Muscle layer of colon (tissue), 2 donors: ENCODE results near the gene ITSN1.

ENCODE experiments used
- H3K27ac ChIP-seq: one replicate; pipeline ENCODE4 v1.7.0; 2013; ENCODE audit warnings: low read depth, mild to moderate bottlenecking, low read length, moderate library complexity
- H3K27me3 ChIP-seq, 2 donors: one replicate each; pipeline ENCODE4 v1.7.0; 2013; ENCODE audit warnings: low read length in 2 of 2, mild to moderate bottlenecking in 2 of 2; ENCODE audit not compliant: insufficient read depth in 2 of 2, control insufficient read depth in 1 of 2
- H3K36me3 ChIP-seq: one replicate; pipeline ENCODE4 v1.7.0; 2013; ENCODE audit warnings: mild to moderate bottlenecking, low read length; ENCODE audit not compliant: insufficient read depth
- H3K4me1 ChIP-seq: one replicate; pipeline ENCODE4 v1.7.0; 2013; ENCODE audit warnings: mild to moderate bottlenecking, low read length; ENCODE audit not compliant: insufficient read depth
- H3K4me3 ChIP-seq, 2 donors: one replicate each; pipeline ENCODE4 v1.7.0; 2013; ENCODE audit warnings: low read length in 2 of 2, low read depth in 1 of 2, mild to moderate bottlenecking in 1 of 2, moderate library complexity in 1 of 2
- H3K9ac ChIP-seq: one replicate; pipeline ENCODE4 v1.7.0; 2013; ENCODE audit warnings: low read length
- H3K9me3 ChIP-seq: one replicate; pipeline ENCODE4 v1.7.0; 2013; ENCODE audit warnings: mild to moderate bottlenecking, low read length
- donor health status: abdominal sarcoma.
- donor health status: Adenocarcinoma of cecum.

The ITSN1 gene

GRCh38 chr21:33870768-33871167 lies 228.5 kb downstream of the ITSN1 start:
- Histone ChIP-seq H3K27ac (no peak overlapping the region), H3K36me3 (no peaks in the 10 kb centered on the region), H3K9ac (no peak overlapping the region), H3K27me3 (no peaks in the 10 kb centered on the region), H3K9me3 (no peaks in the 10 kb centered on the region), H3K4me1 (no peaks in the 10 kb centered on the region), H3K4me3 (no peak overlapping the region)

DNA sequence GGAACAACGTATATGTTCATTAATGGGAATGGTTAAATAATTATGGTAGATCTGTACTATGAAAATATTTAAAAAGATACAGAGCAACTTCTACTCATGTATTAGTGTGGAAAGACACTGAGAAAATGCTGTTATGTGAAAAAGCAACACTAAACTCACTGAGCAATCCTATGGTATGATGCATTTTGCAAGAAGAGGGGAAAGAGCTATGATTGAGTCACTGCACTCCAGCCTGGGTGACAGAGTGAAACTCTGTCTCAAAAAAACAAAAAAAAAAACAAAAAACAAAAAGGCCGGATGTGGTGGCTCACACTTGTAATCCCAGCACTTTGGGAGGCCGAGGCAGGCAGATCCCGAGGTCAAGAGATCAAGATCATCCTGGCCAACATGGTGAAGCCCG lies 228.9 kb downstream of the ITSN1 start:
- Histone ChIP-seq H3K9me3 (no peaks in the 10 kb centered on the region), H3K27ac (no peak overlapping the region), H3K27me3 (no peaks in the 10 kb centered on the region), H3K9ac (no peak overlapping the region), H3K36me3 (no peaks in the 10 kb centered on the region), H3K4me3 (no peak overlapping the region), H3K4me1 (no peaks in the 10 kb centered on the region)

DNA sequence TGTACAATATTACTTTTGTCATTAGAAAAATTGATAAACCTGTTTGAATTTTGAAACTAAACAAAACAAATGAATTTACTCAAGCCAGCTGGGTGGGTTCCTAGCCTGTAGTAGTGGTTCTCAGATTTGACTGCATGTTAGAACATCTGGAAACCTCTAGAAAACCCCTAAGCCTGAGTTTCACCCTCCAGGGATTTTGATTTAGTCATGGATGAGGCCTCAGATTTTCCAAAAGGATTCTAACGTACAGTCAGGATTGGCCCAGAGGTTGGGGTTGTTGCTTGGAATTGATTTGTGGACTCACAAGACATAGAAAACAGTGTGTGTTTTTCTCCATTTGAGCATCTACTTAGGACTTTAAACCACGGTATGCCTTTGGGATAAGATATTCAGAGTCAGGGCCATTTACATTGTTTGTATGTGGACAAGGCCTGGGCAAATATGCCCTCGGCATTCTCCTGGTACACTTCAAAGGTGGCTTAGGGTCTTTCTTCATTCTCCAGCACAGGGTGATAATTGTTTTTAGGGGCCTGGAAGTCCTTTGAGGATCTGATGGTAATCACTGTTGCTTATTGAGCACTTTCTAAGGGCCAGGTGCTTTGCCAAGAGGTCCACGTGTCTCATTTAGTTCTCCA lies 230.7 kb downstream of the ITSN1 start:
- no peak overlapping the region for H3K4me3 ChIP-seq
- H3K27me3 ChIP-seq, result no peaks in the 10 kb centered on the region
- no peaks in the 10 kb centered on the region for H3K36me3 ChIP-seq
- H3K9ac ChIP-seq, result no peak overlapping the region
- no peak overlapping the region for H3K27ac ChIP-seq
- H3K9me3 ChIP-seq, result no peaks in the 10 kb centered on the region
- no peaks in the 10 kb centered on the region for H3K4me1 ChIP-seq

GRCh38 chr21:33874161-33874560 lies 231.9 kb downstream of the ITSN1 start:
- Histone ChIP-seq H3K36me3 (no peaks in the 10 kb centered on the region), H3K9me3 (no peaks in the 10 kb centered on the region), H3K4me3 (no peak overlapping the region), H3K9ac (no peak overlapping the region), H3K4me1 (no peaks in the 10 kb centered on the region), H3K27ac (no peak overlapping the region), H3K27me3 (no peaks in the 10 kb centered on the region)

- H3K36me3 ChIP-seq, result no peaks in the 10 kb centered on the region
- H3K27me3 ChIP-seq, result no peaks in the 10 kb centered on the region
- H3K27ac ChIP-seq, result no peak overlapping the region
- H3K9me3 ChIP-seq, result no peaks in the 10 kb centered on the region
- no peak overlapping the region for H3K4me3 ChIP-seq
- no peak overlapping the region for H3K9ac ChIP-seq
- no peaks in the 10 kb centered on the region for H3K4me1 ChIP-seq
Measured at GRCh38 chr21:33875026-33875695, 232.9 kb downstream of the ITSN1 start.

GRCh38 chr21:33878824-33879223 lies 236.5 kb downstream of the ITSN1 start:
- H3K4me1 ChIP-seq, result no peaks in the 10 kb centered on the region

GRCh38 chr21:33880626-33881025 lies 238.3 kb downstream of the ITSN1 start:
- Histone ChIP-seq H3K4me3 (no peak overlapping the region), H3K27me3 (no peaks in the 10 kb centered on the region), H3K27ac (no peak overlapping the region), H3K9ac (no peak overlapping the region), H3K36me3 (no peaks in the 10 kb centered on the region), H3K4me1 (peaks cover 7% of the 10 kb centered on the region), H3K9me3 (no peaks in the 10 kb centered on the region)

More at GRCh38 chr21:33878824-33879223, 236.5 kb downstream of the ITSN1 start:
- no peaks in the 10 kb centered on the region for H3K9me3 ChIP-seq
- no peak overlapping the region for H3K4me3 ChIP-seq
- no peaks in the 10 kb centered on the region for H3K27me3 ChIP-seq
- no peak overlapping the region for H3K27ac ChIP-seq
- no peaks in the 10 kb centered on the region for H3K36me3 ChIP-seq
- H3K9ac ChIP-seq, result no peak overlapping the region

- no peaks in the 10 kb centered on the region for H3K9me3 ChIP-seq
Measured at GRCh38 chr21:33881689-33882440, 239.6 kb downstream of the ITSN1 start.

GRCh38 chr21:33883118-33883517 lies 240.8 kb downstream of the ITSN1 start:
- peaks cover 7% of the 10 kb centered on the region for H3K4me1 ChIP-seq
- H3K36me3 ChIP-seq, result no peaks in the 10 kb centered on the region
- no peaks in the 10 kb centered on the region for H3K27me3 ChIP-seq
- H3K27ac ChIP-seq, result no peak overlapping the region
- no peaks in the 10 kb centered on the region for H3K9me3 ChIP-seq
- H3K4me3 ChIP-seq, result no peak overlapping the region
- no peak overlapping the region for H3K9ac ChIP-seq

More at GRCh38 chr21:33881689-33882440, 239.6 kb downstream of the ITSN1 start:
- Histone ChIP-seq H3K4me3 (no peak overlapping the region), H3K9ac (no peak overlapping the region), H3K4me1 (peaks cover 7% of the 10 kb centered on the region), H3K27ac (no peak overlapping the region), H3K27me3 (no peaks in the 10 kb centered on the region), H3K36me3 (no peaks in the 10 kb centered on the region)

DNA sequence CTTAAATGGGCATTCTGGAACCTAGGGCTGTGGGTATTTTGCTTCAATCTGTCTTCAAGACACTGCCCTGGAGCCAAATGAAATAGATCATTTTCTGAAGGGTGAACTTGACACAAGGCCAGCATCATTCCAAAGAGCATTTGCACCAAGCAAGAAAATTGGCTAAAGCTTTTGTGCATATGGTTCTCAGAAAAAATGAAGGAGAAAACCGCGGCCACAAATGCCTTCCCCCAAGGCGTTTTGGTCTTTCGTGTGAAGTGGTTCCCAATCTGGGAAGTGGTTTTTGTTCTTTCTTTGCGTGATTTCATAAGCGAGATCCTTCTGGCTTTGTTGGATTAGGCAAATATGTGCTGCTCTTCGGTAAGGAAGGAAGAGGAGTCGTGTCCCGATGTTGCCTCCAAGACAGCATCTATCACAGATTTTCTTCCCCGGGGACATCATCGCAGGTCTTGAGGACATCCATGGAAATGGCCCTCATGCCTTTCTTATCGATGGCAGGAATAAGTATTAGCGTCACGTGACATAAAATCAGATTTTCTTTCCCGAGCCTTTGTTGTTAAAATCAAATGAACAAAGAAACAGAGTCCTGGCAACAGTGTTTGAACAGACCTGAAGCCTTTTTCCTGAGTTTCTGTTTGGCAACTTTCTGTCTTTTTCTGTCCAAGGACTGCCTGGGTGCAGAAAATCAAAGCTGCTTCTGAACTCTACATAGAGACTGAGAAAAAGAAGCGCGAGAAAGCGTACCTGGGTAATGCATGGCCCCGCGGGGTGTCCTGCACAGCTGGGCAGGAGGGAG lies 242.3 kb downstream of the ITSN1 start:
- Histone ChIP-seq H3K9ac (no peak overlapping the region), H3K9me3 (no peaks in the 10 kb centered on the region), H3K27me3 (no peaks in the 10 kb centered on the region), H3K36me3 (no peaks in the 10 kb centered on the region), H3K4me1 (peaks cover 7% of the 10 kb centered on the region), H3K4me3 (no peak overlapping the region), H3K27ac (no peak overlapping the region)

DNA sequence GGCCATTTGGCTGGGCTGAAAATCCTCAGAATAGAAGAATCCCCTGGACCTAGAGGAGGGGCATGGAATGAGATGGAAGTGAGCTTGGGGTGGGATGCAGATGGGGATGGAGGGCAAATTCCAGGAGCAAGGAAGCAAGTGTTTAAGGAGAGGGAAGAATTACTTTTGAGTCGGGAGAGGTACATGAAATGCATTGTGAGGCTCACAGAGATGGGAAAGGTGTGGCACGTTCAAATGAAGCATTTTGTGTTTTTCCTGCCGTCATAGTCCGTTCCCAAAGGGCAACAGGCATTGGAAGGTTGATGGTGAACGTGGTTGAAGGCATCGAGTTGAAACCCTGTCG lies 242.8 kb downstream of the ITSN1 start:
- no peak overlapping the region for H3K4me3 ChIP-seq
- no peaks in the 10 kb centered on the region for H3K9me3 ChIP-seq
- H3K27ac ChIP-seq, result no peak overlapping the region
- peaks cover 7% of the 10 kb centered on the region for H3K4me1 ChIP-seq
- no peaks in the 10 kb centered on the region for H3K27me3 ChIP-seq
- no peak overlapping the region for H3K9ac ChIP-seq
- H3K36me3 ChIP-seq, result no peaks in the 10 kb centered on the region
